K562 (cell line): ENCODE results near the gene IFT172. TPM values are rescaled to one million over a fixed set of nuclear protein-coding genes. Genes with fewer than 3 reads are reported as not detected.

Experiments used
- GMEB1 ChIP-seq: fragments of 250-450 bp; sonication (Bioruptor Pico); IDR thresholded peaks from 2 replicates; pipeline ENCODE4 v1.4.0; 2020; ENCODE audit warnings: mild to moderate bottlenecking
- L3MBTL2 ChIP-seq: fragments of 450-650 bp; IDR thresholded peaks from 2 replicates; pipeline ENCODE4 v1.6.1; 2016; ENCODE audit warnings: mild to moderate bottlenecking, moderate library complexity
- NR2F6 ChIP-seq: fragments of 450-650 bp; formaldehyde crosslinking; IDR thresholded peaks from 2 replicates; pipeline ENCODE4 v1.4.0; 2020; ENCODE audit warnings: mild to moderate bottlenecking
- PHF8 ChIP-seq: fragments of 200-600 bp; sonication (generic); IDR thresholded peaks from 2 replicates; pipeline ENCODE4 v1.6.1; 2012; ENCODE audit warnings: mixed run types, mild to moderate bottlenecking, inconsistent platforms, low read length, moderate library complexity, borderline replicate concordance
- POLR2G ChIP-seq: fragments of 200-400 bp; formaldehyde crosslinking; IDR thresholded peaks from 2 replicates; pipeline ENCODE4 v1.6.1; 2017; ENCODE audit warnings: low read depth, mild to moderate bottlenecking, antibody characterized with exemption, low read length, moderate library complexity
- SMAD1 ChIP-seq: fragments of 150-350 bp; IDR thresholded peaks from 2 replicates; pipeline ENCODE4 v1.6.1; 2014; ENCODE audit warnings: low read length, low read depth; ENCODE audit not compliant: partially characterized antibody
- SMAD4 ChIP-seq: fragments of 250-450 bp; sonication (Bioruptor Pico); conservative IDR thresholded peaks from 2 replicates; pipeline ENCODE4 v1.8.0; 2021; ENCODE audit warnings: inconsistent platforms, mild to moderate bottlenecking, moderate library complexity
- TAF1 ChIP-seq: IDR thresholded peaks from 2 replicates; pipeline ENCODE4 v1.6.1; 2011; ENCODE audit warnings: mild to moderate bottlenecking, low read length, moderate library complexity; ENCODE audit not compliant: insufficient read depth, control insufficient read depth, severe bottlenecking; ENCODE audit errors: extremely low read depth
- ZNF165 ChIP-seq: fragments of 250-450 bp; sonication (Bioruptor Pico); IDR thresholded peaks from 2 replicates; pipeline ENCODE4 v1.4.0; 2020; ENCODE audit warnings: borderline replicate concordance
- ZNF551 ChIP-seq: fragments of 250-450 bp; sonication (Bioruptor Pico); IDR thresholded peaks from 2 replicates; pipeline ENCODE4 v1.5.0; 2021; ENCODE audit warnings: mild to moderate bottlenecking, moderate library complexity
- ZNF785 ChIP-seq: fragments of 250-450 bp; sonication (Bioruptor Pico); IDR thresholded peaks from 2 replicates; pipeline ENCODE4 v1.4.0; 2020; ENCODE audit warnings: mild to moderate bottlenecking
- polyA plus RNA-seq, 8 experiments: library from polyadenylated mRNA; depleted of rRNA in 4 of 8; stranded (reverse) in 5 of 8; unstranded in 3 of 8; fragments of >200 nt; fragmentation: Nextera tagmentation in 2 of 8; fragmentation: Illumina TruSeq in 1 of 8; extraction: Ambion mirVana in 2 of 8; extraction: Trizol in 1 of 8; gene quantifications; 2 replicates each; pipeline versions ENCODE4 v1.2.1 to v1.2.3, GENCODE V29; 2011 to 2014; ENCODE audit warnings: inconsistent platforms in 1 of 8, missing spikeins in 1 of 8
- total RNA-seq, 7 experiments: library from RNA; depleted of rRNA in 6 of 7; stranded (reverse); fragments of >200 nt in 6 of 7; fragmentation: Illumina TruSeq in 2 of 7; extraction: Trizol in 2 of 7; gene quantifications; 2 replicates each; pipeline versions ENCODE4 v1.2.1 to v1.2.3, GENCODE V29; 2011 to 2021; ENCODE audit warnings: low replicate concordance in 1 of 7
- TF ChIP-seq, protein P1 (sequence below): fragments of 200-600 bp; sonication (generic); IDR thresholded peaks from one replicate; pipeline ENCODE4 v1.6.1; 2012; ENCODE audit warnings: mild to moderate bottlenecking, low read depth, low read length, inconsistent platforms
- TF ChIP-seq, protein P2 (sequence below): IDR thresholded peaks from 2 replicates; pipeline ENCODE4 v1.6.1; 2011; ENCODE audit not compliant: insufficient read length; ENCODE audit errors: extremely low read depth

Gene IFT172
- total and polyA plus RNA-seq, 9 of the 15 experiments (the other 6 are each of a cell fraction or from before 2014, with no cell fraction given), result 5.6 to 19.1 (median 13.5) TPM

GRCh38 chr2:27489498-27490397 lies at the start of gene IFT172 (continued):
- TF ChIP-seq, protein P1, sequence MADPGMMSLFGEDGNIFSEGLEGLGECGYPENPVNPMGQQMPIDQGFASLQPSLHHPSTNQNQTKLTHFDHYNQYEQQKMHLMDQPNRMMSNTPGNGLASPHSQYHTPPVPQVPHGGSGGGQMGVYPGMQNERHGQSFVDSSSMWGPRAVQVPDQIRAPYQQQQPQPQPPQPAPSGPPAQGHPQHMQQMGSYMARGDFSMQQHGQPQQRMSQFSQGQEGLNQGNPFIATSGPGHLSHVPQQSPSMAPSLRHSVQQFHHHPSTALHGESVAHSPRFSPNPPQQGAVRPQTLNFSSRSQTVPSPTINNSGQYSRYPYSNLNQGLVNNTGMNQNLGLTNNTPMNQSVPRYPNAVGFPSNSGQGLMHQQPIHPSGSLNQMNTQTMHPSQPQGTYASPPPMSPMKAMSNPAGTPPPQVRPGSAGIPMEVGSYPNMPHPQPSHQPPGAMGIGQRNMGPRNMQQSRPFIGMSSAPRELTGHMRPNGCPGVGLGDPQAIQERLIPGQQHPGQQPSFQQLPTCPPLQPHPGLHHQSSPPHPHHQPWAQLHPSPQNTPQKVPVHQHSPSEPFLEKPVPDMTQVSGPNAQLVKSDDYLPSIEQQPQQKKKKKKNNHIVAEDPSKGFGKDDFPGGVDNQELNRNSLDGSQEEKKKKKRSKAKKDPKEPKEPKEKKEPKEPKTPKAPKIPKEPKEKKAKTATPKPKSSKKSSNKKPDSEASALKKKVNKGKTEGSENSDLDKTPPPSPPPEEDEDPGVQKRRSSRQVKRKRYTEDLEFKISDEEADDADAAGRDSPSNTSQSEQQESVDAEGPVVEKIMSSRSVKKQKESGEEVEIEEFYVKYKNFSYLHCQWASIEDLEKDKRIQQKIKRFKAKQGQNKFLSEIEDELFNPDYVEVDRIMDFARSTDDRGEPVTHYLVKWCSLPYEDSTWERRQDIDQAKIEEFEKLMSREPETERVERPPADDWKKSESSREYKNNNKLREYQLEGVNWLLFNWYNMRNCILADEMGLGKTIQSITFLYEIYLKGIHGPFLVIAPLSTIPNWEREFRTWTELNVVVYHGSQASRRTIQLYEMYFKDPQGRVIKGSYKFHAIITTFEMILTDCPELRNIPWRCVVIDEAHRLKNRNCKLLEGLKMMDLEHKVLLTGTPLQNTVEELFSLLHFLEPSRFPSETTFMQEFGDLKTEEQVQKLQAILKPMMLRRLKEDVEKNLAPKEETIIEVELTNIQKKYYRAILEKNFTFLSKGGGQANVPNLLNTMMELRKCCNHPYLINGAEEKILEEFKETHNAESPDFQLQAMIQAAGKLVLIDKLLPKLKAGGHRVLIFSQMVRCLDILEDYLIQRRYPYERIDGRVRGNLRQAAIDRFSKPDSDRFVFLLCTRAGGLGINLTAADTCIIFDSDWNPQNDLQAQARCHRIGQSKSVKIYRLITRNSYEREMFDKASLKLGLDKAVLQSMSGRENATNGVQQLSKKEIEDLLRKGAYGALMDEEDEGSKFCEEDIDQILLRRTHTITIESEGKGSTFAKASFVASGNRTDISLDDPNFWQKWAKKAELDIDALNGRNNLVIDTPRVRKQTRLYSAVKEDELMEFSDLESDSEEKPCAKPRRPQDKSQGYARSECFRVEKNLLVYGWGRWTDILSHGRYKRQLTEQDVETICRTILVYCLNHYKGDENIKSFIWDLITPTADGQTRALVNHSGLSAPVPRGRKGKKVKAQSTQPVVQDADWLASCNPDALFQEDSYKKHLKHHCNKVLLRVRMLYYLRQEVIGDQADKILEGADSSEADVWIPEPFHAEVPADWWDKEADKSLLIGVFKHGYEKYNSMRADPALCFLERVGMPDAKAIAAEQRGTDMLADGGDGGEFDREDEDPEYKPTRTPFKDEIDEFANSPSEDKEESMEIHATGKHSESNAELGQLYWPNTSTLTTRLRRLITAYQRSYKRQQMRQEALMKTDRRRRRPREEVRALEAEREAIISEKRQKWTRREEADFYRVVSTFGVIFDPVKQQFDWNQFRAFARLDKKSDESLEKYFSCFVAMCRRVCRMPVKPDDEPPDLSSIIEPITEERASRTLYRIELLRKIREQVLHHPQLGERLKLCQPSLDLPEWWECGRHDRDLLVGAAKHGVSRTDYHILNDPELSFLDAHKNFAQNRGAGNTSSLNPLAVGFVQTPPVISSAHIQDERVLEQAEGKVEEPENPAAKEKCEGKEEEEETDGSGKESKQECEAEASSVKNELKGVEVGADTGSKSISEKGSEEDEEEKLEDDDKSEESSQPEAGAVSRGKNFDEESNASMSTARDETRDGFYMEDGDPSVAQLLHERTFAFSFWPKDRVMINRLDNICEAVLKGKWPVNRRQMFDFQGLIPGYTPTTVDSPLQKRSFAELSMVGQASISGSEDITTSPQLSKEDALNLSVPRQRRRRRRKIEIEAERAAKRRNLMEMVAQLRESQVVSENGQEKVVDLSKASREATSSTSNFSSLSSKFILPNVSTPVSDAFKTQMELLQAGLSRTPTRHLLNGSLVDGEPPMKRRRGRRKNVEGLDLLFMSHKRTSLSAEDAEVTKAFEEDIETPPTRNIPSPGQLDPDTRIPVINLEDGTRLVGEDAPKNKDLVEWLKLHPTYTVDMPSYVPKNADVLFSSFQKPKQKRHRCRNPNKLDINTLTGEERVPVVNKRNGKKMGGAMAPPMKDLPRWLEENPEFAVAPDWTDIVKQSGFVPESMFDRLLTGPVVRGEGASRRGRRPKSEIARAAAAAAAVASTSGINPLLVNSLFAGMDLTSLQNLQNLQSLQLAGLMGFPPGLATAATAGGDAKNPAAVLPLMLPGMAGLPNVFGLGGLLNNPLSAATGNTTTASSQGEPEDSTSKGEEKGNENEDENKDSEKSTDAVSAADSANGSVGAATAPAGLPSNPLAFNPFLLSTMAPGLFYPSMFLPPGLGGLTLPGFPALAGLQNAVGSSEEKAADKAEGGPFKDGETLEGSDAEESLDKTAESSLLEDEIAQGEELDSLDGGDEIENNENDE, result no peak
- TF ChIP-seq TAF1 (peak; percentile 79), POLR2G (peak; percentile 73), L3MBTL2 (peak; percentile 81), SMAD1 (no peak), NR2F6 (CRISPR knock-in tag) (no peak), PHF8 (peak; percentile 60; the same call in 1 of the 2 replicates), SMAD4 (CRISPR knock-in tag) (no peak), GMEB1 (CRISPR knock-in tag) (peak; percentile 96), ZNF165 (no peak), ZNF551 (no peak), ZNF785 (CRISPR knock-in tag) (no peak)
- TF ChIP-seq, protein P2, sequence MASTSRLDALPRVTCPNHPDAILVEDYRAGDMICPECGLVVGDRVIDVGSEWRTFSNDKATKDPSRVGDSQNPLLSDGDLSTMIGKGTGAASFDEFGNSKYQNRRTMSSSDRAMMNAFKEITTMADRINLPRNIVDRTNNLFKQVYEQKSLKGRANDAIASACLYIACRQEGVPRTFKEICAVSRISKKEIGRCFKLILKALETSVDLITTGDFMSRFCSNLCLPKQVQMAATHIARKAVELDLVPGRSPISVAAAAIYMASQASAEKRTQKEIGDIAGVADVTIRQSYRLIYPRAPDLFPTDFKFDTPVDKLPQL, result peak; percentile 57
